Chondrocyte (in vitro differentiated cells): ENCODE results near the gene LRRN3. TPM values are rescaled to one million over a fixed set of nuclear protein-coding genes. Genes with fewer than 3 reads are reported as not detected.

ENCODE experiments used
- DNase-seq: peaks from one replicate; pipeline ENCODE4 v3.0.0; 2021; ENCODE audit warnings: mixed read lengths, low spot score
- H3K27ac Mint-ChIP-seq: one replicate; pipeline ENCODE4 v1.8.0; 2021; ENCODE audit warnings: mild to moderate bottlenecking, moderate library complexity, mixed read lengths; ENCODE audit not compliant: unreplicated experiment
- H3K27me3 Mint-ChIP-seq: 2 replicates; pipeline ENCODE4 v1.8.0; 2021; ENCODE audit warnings: low read depth, mixed read lengths
- H3K36me3 Mint-ChIP-seq: 2 replicates; pipeline ENCODE4 v1.8.0; 2021; ENCODE audit warnings: low read depth, mixed read lengths
- H3K4me1 Mint-ChIP-seq: 2 replicates; pipeline ENCODE4 v1.8.0; 2021; ENCODE audit warnings: low read depth, mild to moderate bottlenecking, mixed read lengths
- H3K4me3 Mint-ChIP-seq: one replicate; pipeline ENCODE4 v1.8.0; 2021; ENCODE audit warnings: mild to moderate bottlenecking, moderate library complexity, mixed read lengths; ENCODE audit not compliant: unreplicated experiment
- H3K9me3 Mint-ChIP-seq: 2 replicates; pipeline ENCODE4 v1.8.0; 2021; ENCODE audit warnings: low read depth, mixed read lengths
- total RNA-seq: library from RNA; stranded (reverse); gene quantifications from 3 replicates; pipeline ENCODE4 v1.2.1, GENCODE V29; 2021
- TF ChIP-seq, protein P1 (sequence below): fragments of 200-600 bp; sonication (generic); IDR thresholded peaks from 2 replicates; pipeline ENCODE4 v1.5.0; 2021; ENCODE audit warnings: antibody characterized with exemption, mild to moderate bottlenecking, moderate library complexity

LRRN3 gene
- total RNA-seq, 1 donor from 2014 or later, result 0.65 TPM

DNA sequence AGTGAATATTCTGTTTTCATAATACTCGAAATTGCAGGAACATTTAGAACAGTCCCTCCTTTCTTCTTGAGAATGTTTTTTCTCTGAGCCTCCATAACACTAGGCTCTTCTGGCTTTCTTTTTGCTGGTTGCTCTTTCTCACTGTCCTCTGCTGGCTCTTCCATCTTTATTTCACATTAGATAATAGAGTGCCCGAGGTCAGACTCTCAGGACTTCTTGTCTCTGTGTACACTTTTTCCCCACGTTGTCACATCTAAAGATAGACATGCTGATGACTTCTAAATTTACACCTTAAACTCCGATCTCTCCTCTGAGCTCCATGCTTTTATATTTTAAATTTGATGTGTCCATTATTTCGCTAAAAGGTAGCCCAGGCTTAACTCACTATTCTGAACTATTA lies 15.4 kb upstream of the LRRN3 start:
- DNase-seq, result no peak
- no peaks in the 10 kb centered on the region for H3K27me3 Mint-ChIP-seq
- TF ChIP-seq, protein P1, sequence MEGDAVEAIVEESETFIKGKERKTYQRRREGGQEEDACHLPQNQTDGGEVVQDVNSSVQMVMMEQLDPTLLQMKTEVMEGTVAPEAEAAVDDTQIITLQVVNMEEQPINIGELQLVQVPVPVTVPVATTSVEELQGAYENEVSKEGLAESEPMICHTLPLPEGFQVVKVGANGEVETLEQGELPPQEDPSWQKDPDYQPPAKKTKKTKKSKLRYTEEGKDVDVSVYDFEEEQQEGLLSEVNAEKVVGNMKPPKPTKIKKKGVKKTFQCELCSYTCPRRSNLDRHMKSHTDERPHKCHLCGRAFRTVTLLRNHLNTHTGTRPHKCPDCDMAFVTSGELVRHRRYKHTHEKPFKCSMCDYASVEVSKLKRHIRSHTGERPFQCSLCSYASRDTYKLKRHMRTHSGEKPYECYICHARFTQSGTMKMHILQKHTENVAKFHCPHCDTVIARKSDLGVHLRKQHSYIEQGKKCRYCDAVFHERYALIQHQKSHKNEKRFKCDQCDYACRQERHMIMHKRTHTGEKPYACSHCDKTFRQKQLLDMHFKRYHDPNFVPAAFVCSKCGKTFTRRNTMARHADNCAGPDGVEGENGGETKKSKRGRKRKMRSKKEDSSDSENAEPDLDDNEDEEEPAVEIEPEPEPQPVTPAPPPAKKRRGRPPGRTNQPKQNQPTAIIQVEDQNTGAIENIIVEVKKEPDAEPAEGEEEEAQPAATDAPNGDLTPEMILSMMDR, result no peak
- H3K27ac Mint-ChIP-seq, result no peak overlapping the region
- H3K4me1 Mint-ChIP-seq, result peaks cover 27% of the 10 kb centered on the region
- no peak overlapping the region for H3K4me3 Mint-ChIP-seq
- H3K36me3 Mint-ChIP-seq, result no peaks in the 10 kb centered on the region
- no peaks in the 10 kb centered on the region for H3K9me3 Mint-ChIP-seq

DNA sequence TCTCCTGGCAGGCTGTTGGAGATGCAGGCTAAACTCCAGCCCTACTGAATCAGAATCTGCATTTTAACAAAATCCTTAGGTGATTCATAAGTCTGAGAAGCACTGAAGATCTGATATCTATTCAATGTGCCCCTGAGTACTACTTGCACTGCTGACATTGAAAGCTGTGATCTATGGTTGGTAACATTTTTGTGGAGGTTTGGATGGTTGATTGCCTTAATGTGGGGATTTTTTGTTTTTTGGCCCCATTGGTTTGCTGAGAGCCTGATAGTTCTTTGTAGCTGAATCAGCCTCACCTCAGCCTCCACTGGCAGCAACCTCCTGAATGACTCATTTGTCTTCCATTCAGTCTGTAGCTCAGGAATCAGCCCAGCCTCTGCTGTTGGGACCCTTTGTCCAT lies 14.7 kb upstream of the LRRN3 start:
- Mint-ChIP-seq H3K9me3 (no peaks in the 10 kb centered on the region), H3K4me3 (no peak overlapping the region), H3K27me3 (no peaks in the 10 kb centered on the region), H3K36me3 (no peaks in the 10 kb centered on the region), H3K27ac (no peak overlapping the region), H3K4me1 (peaks cover 27% of the 10 kb centered on the region)
- TF ChIP-seq, protein P1, result no peak
- DNase-seq, result no peak

- no peak for DNase-seq
- no peak overlapping the region for H3K27ac Mint-ChIP-seq
- H3K27me3 Mint-ChIP-seq, result no peaks in the 10 kb centered on the region
- no peaks in the 10 kb centered on the region for H3K9me3 Mint-ChIP-seq
- H3K4me1 Mint-ChIP-seq, result peaks cover 29% of the 10 kb centered on the region
- TF ChIP-seq, protein P1, result no peak
- H3K4me3 Mint-ChIP-seq, result no peak overlapping the region
- H3K36me3 Mint-ChIP-seq, result no peaks in the 10 kb centered on the region
Observed at GRCh38 chr7:111077001-111077400, 13.9 kb upstream of the LRRN3 start.

GRCh38 chr7:111080495-111081105 lies 10.3 kb upstream of the LRRN3 start:
- DNase-seq, result no peak
- TF ChIP-seq, protein P1, result no peak
- Mint-ChIP-seq H3K36me3 (no peaks in the 10 kb centered on the region), H3K27me3 (no peaks in the 10 kb centered on the region), H3K4me1 (peaks cover 28% of the 10 kb centered on the region), H3K27ac (no peak overlapping the region), H3K4me3 (no peak overlapping the region), H3K9me3 (no peaks in the 10 kb centered on the region)

DNA sequence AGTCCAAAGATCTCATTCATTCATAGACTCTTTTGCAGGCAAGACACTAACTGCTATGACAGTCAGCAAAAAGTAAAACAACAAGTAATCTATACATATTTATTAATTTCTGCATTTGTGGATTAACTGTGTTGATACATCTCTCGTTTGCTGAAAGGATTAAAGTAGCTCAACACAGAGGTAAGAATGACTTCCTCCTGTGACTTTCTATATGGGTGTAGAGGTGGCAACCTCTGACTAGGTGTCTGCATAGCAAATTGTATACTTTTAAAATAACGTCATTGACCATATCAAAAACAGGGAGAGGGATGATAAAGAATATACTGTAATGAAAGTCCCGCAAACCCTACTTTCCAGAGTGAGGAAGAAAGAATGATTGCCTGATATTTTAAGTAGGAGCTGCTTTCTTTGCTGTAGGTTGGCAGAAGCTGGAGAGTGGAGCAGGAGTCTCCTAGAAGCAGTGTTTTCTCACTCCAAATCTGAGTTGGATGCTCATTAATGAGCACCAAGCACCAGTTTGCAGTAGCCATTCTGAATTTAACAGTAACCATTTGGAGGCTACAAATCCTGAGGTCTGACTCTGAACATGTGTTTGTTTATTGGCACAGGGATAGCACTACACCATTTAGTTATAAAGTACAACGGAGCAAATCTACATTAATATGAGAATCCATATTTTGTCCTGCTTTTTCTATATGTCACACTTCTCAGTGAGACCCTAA lies 9.2 kb upstream of the LRRN3 start:
- Mint-ChIP-seq H3K9me3 (no peaks in the 10 kb centered on the region), H3K36me3 (no peaks in the 10 kb centered on the region), H3K4me3 (no peak overlapping the region), H3K4me1 (peaks cover 29% of the 10 kb centered on the region), H3K27ac (no peak overlapping the region), H3K27me3 (no peaks in the 10 kb centered on the region)
- no peak for DNase-seq
- TF ChIP-seq, protein P1, result no peak
